SK-N-MC (cell line): Measurements from ENCODE around the gene FAM124A.

Experiments
- EZH2 ChIP-seq: fragments of 200-600 bp; sonication (generic); IDR thresholded peaks from one replicate; pipeline ENCODE4 v1.6.1; 2017; ENCODE audit warnings: antibody characterized with exemption
- FOXP2 ChIP-seq: optimal IDR thresholded peaks from 2 replicates; pipeline ENCODE3; 2011; ENCODE audit warnings: mild to moderate bottlenecking, moderate library complexity; ENCODE audit not compliant: insufficient read depth; ENCODE audit errors: extremely low read length, control extremely low read depth
- POLR2AphosphoS5 ChIP-seq: IDR thresholded peaks from 2 replicates; pipeline ENCODE4 v1.6.1; 2012; ENCODE audit warnings: mild to moderate bottlenecking, low read depth, low read length, borderline replicate concordance

GRCh38 chr13:51303882-51304281 lies 81.7 kb downstream of the FAM124A start:
- TF ChIP-seq EZH2 = no peak
- TF ChIP-seq POLR2AphosphoS5 = no peak
- no peak for TF ChIP-seq FOXP2
